ENCODE data around the gene TMEM41A.
"Not testable (repeated sequence)": the region's sequence is repeated elsewhere in the genome, so short reads cannot be mapped to it uniquely, and the experiment has no call there.

TMEM41A gene

DNA sequence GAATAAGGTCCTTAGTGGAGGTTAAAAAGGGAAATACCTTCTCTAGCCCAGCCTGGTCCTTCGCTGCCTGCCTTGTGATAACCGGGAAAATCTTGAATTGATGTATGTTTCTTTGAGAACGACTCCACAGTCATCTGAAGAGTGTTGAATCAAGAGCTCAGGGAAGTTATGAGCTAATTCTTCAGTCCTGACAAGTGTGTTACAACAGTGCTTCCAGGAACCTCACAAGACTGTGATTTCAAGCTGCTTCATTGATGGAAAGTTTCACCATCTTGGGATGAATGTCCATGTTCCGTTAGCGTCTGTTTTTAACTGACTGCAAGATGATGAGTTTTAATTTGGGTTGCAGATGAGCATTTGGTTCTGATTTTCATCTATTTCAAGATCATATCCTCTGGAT is 12.4 kb downstream of the TMEM41A start:
- DNase-seq, result no peak

DNA sequence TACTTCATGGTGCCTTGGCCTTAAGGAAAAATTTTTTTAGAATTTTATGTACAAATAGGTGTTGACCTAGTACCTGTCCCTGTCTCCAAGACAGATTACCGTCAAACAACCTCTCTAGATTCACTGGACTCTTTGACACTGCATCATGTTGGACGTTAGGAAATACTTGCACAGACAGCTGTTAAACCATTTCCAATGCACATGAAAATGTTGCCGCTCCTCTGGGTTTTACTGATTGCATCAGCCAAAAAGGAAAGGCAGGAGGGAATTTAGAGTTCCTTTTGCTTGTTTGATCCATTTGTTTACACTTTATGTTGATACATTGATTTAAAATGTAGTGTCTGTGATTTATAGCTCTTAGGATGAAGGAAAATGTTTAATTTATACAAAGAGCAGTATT is 14.5 kb downstream of the TMEM41A start:
- DNase-seq, result no peak

- DNase-seq, result no peak
Measured at GRCh38 chr3:185479373-185479945, 19.4 kb downstream of the TMEM41A start.

DNA sequence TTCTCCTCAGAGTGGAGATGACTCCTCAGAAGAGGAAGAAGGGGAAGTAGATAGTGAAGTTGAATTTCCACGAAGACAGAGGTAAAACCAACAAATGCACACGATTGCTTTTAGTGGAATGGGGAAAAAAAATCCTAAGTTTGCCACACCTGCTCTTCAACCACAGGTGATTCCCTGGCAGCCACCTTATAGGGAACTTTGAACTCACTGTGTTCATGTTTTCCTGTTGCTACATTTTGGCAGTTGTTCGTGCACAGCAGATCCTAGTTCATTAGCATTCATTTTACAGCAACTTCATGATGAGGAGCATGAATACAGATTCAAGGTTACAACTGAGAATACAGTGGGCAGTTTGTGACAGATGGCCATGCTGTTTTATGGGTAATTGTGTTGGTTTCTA is 21.5 kb downstream of the TMEM41A start:
- no peak for DNase-seq

GRCh38 chr3:185474922-185475321 is 23.9 kb downstream of the TMEM41A start:
- not testable (repeated sequence) for DNase-seq

GRCh38 chr3:185473290-185473815 is 25.5 kb downstream of the TMEM41A start:
- no peak for DNase-seq

- DNase-seq, result no peak
Measured at GRCh38 chr3:185470323-185470722, 28.5 kb downstream of the TMEM41A start.

DNA sequence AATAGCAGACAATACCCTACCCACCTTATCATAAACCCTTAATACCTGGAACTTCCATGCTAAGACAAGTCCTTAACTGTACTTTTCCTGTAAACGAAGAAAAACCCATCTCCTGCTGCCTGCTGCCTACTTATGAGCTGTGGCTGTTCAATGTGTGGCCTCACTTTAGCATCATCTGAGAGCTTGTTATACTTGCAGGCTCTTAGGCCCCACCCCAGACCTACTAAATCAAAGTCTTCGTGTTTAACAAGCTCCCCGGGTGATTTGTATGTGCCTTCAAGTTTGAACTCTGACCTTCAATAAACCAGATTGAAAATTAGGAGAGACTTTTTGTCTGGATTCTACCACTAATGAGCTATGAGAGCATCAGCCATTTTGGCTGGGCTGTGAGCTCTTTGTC is 29.3 kb downstream of the TMEM41A start:
- no peak for DNase-seq

DNA sequence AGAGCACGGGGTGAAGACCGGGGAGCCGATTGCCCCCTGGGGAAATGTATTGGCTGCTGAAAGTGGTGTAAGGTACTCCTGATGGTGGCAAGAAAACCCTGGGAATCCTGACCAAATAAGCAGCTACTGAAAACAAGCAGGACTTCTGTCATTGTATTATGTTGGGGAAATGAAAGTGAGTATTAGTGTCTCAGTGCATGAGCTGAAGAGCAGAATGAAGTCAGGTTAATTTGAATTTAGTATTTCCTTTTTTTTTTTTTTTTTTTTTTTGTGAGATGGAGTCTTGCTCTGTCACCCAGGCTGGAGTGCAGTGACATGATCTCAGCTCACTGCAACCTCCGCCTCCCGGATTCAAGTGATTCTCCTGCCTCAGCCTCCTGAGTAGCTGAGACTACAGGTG is 32.7 kb downstream of the TMEM41A start:
- not testable (repeated sequence) for DNase-seq

DNA sequence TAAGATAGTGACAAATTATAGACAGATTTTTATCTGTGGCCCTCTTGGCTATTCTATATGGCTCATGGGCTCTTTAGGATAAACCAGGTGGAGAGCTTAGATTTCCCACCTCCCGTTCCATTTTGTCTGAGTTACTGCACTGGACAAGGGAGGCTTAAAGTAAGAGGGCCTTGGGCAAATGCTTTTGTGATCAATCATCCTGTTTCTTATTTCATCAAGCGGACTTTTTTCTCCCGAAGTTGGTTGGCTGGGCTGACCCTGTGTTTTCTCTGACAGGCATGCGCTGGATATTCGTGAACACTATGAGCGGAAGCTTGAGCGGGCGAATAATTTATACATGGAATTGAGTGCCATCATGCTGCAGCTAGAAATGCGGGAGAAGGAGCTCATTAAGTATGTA is 33.4 kb downstream of the TMEM41A start:
- no peak for DNase-seq

DNA sequence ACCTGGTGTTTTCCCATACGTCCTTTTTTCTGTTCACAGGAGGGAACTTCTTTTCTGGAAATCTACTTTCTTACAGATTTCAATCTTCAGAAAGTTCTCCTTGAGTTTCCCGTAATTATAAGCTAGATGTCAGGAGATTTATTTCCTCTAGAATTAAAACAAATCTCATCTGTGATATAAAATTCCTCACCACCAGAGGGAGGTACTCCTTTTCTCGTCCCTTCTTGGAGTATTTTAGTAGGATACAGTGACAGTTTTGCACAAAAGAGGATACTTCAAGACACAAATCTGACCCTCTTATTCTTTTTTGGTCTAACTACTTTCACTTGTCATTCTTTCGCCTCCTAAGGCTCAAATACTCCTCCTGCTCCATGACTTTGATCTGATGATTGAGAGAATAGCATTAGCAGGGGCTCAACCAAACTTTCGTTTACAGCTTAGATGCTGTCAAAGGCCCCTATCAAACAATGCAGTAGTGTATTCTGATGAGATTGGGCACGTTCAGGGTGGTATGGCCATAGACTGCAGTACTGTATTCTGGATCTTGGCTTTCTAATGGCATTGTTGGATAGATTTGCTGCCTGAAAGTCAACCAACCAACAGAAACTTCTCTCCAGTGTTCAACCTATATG is 38.0 kb downstream of the TMEM41A start:
- no peak for DNase-seq

DNA sequence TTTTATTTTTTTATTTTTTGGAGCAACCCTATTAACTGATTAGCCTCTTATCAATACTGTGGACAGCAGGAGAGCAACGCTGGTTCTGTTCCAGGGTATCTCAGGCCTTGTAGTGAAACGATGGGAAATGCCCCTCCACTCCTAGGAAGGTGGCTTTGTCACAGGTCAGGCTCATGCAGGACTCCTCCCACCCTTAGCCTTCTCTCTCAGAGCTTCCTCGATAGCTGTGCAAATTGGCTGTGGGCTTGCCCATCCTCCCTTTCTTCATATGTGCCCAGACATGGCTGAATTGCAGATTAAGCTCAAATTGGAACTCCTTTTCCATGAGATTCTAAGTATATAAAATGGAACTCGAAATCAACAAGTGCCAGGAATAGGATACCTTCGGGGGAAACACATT is 38.5 kb downstream of the TMEM41A start:
- no peak for DNase-seq

DNA sequence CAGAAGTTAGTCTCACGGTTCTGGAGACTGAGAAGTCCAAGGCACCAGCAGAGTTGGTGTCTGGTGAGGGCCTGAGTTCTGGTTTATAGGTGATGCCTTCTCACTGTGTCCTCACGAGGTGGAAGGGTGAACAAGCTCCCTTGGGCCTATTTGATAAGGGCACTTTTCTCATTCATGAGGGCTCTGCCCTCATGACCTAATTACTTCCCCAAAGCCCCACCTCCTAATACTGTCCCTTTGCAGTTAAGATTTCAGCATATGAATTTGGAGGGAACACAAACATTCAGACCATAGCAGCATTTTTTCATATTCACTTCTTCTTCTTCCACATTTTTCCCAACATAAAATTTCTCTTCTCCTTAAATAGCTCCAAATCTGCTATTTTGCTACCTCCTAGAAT is 41.5 kb downstream of the TMEM41A start:
- no peak for DNase-seq

GRCh38 chr3:185451432-185451831 is 47.4 kb downstream of the TMEM41A start:
- DNase-seq, result not testable (repeated sequence)

GRCh38 chr3:185448107-185448506 is 50.7 kb downstream of the TMEM41A start:
- DNase-seq, result no peak

DNA sequence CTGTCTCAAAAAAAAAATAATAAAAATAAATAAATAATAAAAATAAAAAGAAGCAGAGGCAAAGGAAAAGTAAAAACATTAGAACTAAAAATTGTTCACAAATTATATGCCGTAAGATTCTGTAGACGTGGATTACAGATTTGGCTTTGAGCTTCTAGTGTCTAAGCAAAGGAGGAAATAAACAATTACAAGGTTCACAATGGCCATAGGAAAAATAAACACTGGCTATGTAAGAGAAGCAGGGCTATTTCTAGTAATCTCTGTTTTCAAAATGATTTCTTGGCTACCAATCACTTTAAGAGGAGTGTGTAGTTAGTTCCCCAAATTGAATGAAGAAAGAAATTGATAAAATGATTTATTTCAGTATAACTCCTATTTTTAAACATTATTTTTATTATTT is 54.5 kb downstream of the TMEM41A start:
- DNase-seq, result no peak

DNA sequence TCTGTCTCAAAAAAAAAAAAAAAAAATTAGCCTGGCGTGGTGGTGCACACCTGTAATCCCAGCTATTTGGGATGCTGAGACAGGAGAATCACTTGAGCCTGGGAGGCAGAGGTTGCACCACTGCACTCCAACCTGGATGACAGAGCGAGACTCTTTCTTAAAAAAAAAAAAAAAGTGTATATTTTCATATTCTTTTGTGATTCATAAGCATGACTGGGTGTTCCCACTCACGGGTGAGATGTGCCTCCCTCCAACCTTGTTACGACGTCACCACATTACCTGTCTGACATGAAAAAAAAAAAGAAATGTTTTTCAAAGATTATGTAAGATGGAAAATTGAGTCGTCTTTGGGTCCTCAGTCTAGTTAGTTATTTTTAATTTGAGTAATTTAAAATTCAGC is 56.8 kb downstream of the TMEM41A start:
- DNase-seq, result no peak

DNA sequence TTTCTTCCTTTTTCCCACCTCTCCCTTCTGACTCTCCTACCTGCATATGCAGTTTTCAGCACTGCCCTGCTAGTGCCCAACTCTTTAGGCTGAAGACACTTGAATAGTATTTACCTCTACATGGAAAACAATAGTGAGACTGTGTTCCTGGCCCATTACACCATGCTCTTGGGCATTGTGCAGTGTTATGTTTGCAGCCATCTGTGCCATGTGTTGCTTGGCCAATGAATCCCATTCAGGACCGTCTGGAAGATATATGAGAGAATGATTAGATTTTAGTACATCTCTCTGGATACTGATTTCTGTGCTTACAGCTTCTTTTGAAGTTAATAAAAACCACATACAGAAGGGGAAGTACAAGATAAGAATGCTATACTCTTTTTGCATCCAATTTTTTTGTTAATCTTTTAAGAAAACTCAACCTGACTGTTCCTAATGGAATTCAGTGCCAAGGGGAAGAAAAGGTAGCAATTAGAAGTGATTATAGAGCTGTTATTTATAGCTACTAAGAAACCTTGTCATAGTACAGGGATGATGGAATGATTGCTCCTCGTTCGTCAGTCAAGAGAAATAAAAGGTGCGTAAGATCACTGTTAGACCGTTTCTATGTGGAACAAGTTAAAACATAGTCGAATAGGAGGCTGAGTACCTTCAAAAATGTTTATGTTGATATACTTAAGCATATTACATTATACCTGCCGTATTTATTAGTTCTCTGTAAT is 58.9 kb downstream of the TMEM41A start:
- DNase-seq, result no peak
